ENCODE results near the gene SPINT1. TPM values are rescaled to one million over a fixed set of nuclear protein-coding genes. Genes with fewer than 3 reads are reported as not detected.

The SPINT1 gene
- total and polyA plus RNA-seq, 2 of the 13 experiments (the other 11 are each of a cell fraction or from before 2014, with no cell fraction given), result 0.49 to 2.5 TPM

DNA sequence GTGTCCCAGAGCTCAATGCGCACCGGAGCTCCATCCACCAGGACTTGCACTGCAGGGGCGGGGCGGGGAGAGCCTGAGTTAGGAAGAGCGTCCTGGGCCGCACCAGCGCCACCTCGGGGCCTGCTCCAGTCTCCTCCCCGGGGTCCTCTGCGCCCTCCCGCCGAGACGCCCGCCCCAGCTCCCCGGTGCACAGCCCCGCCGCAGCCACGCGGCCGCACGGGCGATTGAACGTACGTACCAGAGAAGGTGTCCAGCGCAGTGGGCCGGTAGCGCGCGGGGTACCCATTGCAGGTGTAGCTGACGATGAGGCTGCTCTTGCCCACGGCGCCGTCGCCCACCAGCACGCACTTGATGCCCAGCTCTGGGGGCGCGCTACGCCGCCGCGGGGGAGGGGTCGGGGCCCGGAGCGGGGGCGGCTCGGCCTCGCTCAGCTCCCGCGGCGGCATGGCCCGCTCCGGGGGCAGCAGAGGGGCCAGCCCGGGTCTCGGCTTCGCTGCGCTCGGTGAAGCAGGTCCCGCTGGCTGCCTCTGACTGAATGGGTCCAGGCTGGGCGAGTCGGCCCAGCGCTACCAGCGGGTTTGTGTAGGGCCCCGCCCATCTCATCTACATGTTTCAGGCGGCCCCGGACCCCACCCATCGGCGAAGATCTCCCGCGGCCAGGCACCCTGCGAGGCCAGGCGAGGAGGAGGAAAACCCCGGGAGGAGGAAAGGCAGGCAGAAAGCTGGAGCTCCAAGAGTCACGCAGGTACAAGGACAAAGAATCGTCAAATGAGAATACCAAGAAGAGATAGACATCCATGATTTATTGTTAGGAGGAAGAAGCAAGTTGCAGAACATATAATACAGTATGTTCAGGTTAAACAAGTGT is 30.1 kb downstream of the SPINT1 start, which contains the start of gene RHOV (continued):
- TF ChIP-seq RFX1 (IDR thresholded peaks at IDR 0.05) (no peak), TCF12 (IDR thresholded peaks at IDR 0.05) (no peak), TCF12 (CRISPR knock-in tag; IDR thresholded peaks at IDR 0.05) (no peak), ZNF232 (CRISPR knock-in tag; IDR thresholded peaks at IDR 0.05; ENCODE audit: borderline replicate concordance) (no peak), CCDC6 (CRISPR knock-in tag; IDR thresholded peaks at IDR 0.05) (peak; percentile 57; the same call in 1 of the 2 replicates), ZNF800 (CRISPR knock-in tag; IDR thresholded peaks at IDR 0.05) (peak; percentile 95), ZNF773 (CRISPR knock-in tag; IDR thresholded peaks at IDR 0.05; ENCODE audit: borderline replicate concordance) (0 out of 2 replicates have a peak, but pooled peaks have one; percentile 49), PATZ1 (CRISPR knock-in tag; IDR thresholded peaks at IDR 0.05) (peak; percentile 60)
- TF ChIP-seq, protein P1, sequence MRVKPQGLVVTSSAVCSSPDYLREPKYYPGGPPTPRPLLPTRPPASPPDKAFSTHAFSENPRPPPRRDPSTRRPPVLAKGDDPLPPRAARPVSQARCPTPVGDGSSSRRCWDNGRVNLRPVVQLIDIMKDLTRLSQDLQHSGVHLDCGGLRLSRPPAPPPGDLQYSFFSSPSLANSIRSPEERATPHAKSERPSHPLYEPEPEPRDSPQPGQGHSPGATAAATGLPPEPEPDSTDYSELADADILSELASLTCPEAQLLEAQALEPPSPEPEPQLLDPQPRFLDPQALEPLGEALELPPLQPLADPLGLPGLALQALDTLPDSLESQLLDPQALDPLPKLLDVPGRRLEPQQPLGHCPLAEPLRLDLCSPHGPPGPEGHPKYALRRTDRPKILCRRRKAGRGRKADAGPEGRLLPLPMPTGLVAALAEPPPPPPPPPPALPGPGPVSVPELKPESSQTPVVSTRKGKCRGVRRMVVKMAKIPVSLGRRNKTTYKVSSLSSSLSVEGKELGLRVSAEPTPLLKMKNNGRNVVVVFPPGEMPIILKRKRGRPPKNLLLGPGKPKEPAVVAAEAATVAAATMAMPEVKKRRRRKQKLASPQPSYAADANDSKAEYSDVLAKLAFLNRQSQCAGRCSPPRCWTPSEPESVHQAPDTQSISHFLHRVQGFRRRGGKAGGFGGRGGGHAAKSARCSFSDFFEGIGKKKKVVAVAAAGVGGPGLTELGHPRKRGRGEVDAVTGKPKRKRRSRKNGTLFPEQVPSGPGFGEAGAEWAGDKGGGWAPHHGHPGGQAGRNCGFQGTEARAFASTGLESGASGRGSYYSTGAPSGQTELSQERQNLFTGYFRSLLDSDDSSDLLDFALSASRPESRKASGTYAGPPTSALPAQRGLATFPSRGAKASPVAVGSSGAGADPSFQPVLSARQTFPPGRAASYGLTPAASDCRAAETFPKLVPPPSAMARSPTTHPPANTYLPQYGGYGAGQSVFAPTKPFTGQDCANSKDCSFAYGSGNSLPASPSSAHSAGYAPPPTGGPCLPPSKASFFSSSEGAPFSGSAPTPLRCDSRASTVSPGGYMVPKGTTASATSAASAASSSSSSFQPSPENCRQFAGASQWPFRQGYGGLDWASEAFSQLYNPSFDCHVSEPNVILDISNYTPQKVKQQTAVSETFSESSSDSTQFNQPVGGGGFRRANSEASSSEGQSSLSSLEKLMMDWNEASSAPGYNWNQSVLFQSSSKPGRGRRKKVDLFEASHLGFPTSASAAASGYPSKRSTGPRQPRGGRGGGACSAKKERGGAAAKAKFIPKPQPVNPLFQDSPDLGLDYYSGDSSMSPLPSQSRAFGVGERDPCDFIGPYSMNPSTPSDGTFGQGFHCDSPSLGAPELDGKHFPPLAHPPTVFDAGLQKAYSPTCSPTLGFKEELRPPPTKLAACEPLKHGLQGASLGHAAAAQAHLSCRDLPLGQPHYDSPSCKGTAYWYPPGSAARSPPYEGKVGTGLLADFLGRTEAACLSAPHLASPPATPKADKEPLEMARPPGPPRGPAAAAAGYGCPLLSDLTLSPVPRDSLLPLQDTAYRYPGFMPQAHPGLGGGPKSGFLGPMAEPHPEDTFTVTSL (CRISPR knock-in tag; IDR thresholded peaks at IDR 0.05; ENCODE audit: borderline replicate concordance), result no peak
- TF ChIP-seq, protein P2, sequence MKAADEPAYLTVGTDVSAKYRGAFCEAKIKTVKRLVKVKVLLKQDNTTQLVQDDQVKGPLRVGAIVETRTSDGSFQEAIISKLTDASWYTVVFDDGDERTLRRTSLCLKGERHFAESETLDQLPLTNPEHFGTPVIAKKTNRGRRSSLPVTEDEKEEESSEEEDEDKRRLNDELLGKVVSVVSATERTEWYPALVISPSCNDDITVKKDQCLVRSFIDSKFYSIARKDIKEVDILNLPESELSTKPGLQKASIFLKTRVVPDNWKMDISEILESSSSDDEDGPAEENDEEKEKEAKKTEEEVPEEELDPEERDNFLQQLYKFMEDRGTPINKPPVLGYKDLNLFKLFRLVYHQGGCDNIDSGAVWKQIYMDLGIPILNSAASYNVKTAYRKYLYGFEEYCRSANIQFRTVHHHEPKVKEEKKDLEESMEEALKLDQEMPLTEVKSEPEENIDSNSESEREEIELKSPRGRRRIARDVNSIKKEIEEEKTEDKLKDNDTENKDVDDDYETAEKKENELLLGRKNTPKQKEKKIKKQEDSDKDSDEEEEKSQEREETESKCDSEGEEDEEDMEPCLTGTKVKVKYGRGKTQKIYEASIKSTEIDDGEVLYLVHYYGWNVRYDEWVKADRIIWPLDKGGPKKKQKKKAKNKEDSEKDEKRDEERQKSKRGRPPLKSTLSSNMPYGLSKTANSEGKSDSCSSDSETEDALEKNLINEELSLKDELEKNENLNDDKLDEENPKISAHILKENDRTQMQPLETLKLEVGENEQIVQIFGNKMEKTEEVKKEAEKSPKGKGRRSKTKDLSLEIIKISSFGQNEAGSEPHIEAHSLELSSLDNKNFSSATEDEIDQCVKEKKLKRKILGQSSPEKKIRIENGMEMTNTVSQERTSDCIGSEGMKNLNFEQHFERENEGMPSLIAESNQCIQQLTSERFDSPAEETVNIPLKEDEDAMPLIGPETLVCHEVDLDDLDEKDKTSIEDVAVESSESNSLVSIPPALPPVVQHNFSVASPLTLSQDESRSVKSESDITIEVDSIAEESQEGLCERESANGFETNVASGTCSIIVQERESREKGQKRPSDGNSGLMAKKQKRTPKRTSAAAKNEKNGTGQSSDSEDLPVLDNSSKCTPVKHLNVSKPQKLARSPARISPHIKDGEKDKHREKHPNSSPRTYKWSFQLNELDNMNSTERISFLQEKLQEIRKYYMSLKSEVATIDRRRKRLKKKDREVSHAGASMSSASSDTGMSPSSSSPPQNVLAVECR (CRISPR knock-in tag; IDR thresholded peaks at IDR 0.05; ENCODE audit: borderline replicate concordance), result no peak; the same call in 1 of the 2 replicates
- TF ChIP-seq, protein P3, sequence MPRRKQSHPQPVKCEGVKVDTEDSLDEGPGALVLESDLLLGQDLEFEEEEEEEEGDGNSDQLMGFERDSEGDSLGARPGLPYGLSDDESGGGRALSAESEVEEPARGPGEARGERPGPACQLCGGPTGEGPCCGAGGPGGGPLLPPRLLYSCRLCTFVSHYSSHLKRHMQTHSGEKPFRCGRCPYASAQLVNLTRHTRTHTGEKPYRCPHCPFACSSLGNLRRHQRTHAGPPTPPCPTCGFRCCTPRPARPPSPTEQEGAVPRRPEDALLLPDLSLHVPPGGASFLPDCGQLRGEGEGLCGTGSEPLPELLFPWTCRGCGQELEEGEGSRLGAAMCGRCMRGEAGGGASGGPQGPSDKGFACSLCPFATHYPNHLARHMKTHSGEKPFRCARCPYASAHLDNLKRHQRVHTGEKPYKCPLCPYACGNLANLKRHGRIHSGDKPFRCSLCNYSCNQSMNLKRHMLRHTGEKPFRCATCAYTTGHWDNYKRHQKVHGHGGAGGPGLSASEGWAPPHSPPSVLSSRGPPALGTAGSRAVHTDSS (CRISPR knock-in tag; conservative IDR thresholded peaks at IDR 0.05), result 0 out of 2 replicates have a peak, but pooled peaks have one; percentile 73
